CD4-positive, CD25-positive, alpha-beta regulatory T cell (primary cell): ENCODE results near the gene CHRM4. TPM values are rescaled to one million over a fixed set of nuclear protein-coding genes. Genes with fewer than 3 reads are reported as not detected.

Experiments
- ATAC-seq, 2 donors: fragments of 150-1000 bp; cut with Tn5 transposase; one replicate each; pipeline ENCODE4 v1.10.0; 2021; ENCODE audit warnings: low read depth in 2 of 2, moderate number of reproducible peaks in 2 of 2, moderate library complexity in 1 of 2
- DNase-seq, 3 donors: peaks; one replicate each; pipeline versions ENCODE4 v3.0.0 to v3.0.0-alpha.2; 2012 to 2022; ENCODE audit warnings: mixed read lengths in 1 of 3
- H3K27ac ChIP-seq: one replicate; pipeline ENCODE4 v1.7.0; 2013; ENCODE audit warnings: mild to moderate bottlenecking, low read length; ENCODE audit not compliant: insufficient read depth, poor library complexity, severe bottlenecking
- H3K27me3 ChIP-seq: one replicate; pipeline ENCODE4 v1.7.0; 2013; ENCODE audit warnings: low read length; ENCODE audit not compliant: control insufficient read depth, insufficient read depth
- H3K36me3 ChIP-seq: one replicate; pipeline ENCODE4 v1.7.0; 2013; ENCODE audit warnings: mild to moderate bottlenecking, low read length, moderate library complexity; ENCODE audit not compliant: control insufficient read depth, insufficient read depth
- H3K4me1 ChIP-seq: 2 replicates; pipeline ENCODE4 v1.7.0; 2013; ENCODE audit warnings: mild to moderate bottlenecking, low read length; ENCODE audit not compliant: insufficient read depth, control insufficient read depth, poor library complexity, severe bottlenecking
- H3K4me3 ChIP-seq: one replicate; pipeline ENCODE4 v1.7.0; 2013; ENCODE audit warnings: low read depth, mild to moderate bottlenecking, low read length, moderate library complexity
- H3K9me3 ChIP-seq, 2 experiments: 1 replicate in 1 of 2; 2 replicates in 1 of 2; pipeline ENCODE4 v1.7.0; 2013; ENCODE audit warnings: low read length in 2 of 2, mild to moderate bottlenecking in 1 of 2, moderate library complexity in 1 of 2; ENCODE audit not compliant: control insufficient read depth in 2 of 2
- H3K27ac Mint-ChIP-seq, 3 donors: one replicate each; pipeline ENCODE4 v1.8.0; 2020 to 2022; ENCODE audit warnings: mild to moderate bottlenecking in 3 of 3, mixed read lengths in 3 of 3, moderate library complexity in 2 of 3
- H3K27me3 Mint-ChIP-seq: one replicate; pipeline ENCODE4 v1.8.0; 2022; ENCODE audit warnings: mild to moderate bottlenecking, mixed read lengths
- H3K36me3 Mint-ChIP-seq: one replicate; pipeline ENCODE4 v1.8.0; 2020; ENCODE audit warnings: mixed read lengths
- H3K4me1 Mint-ChIP-seq, 4 donors: one replicate each; pipeline ENCODE4 v1.8.0; 2020 to 2022; ENCODE audit warnings: mixed read lengths in 4 of 4, mild to moderate bottlenecking in 1 of 4
- H3K4me3 Mint-ChIP-seq, 4 donors: one replicate each; pipeline ENCODE4 v1.8.0; 2020 to 2022; ENCODE audit warnings: mild to moderate bottlenecking in 4 of 4, mixed read lengths in 4 of 4, moderate library complexity in 3 of 4
- H3K9me3 Mint-ChIP-seq, 7 donors: one replicate each; pipeline ENCODE4 v1.8.0; 2020 to 2022; ENCODE audit warnings: mixed read lengths in 7 of 7, mild to moderate bottlenecking in 3 of 7, moderate library complexity in 2 of 7
- polyA plus RNA-seq, 4 donors: library from polyadenylated mRNA; unstranded; fragments of 300-500 nt; fragmentation: Illumina TruSeq; gene quantifications; one replicate each; pipeline ENCODE4 v1.2.3, GENCODE V29; 2021
- total RNA-seq: library from RNA; stranded (reverse); gene quantifications from one replicate; pipeline ENCODE4 v1.2.3, GENCODE V29; 2022

The CHRM4 gene
- total and polyA plus RNA-seq, 5 donors from 2014 or later: 0.15 to 2.8 (median 0.98) TPM; not detected in 1

GRCh38 chr11:46356924-46357482 lies 34.6 kb downstream of the CHRM4 start:
- H3K36me3 Mint-ChIP-seq: peaks cover 13% of the 10 kb centered on the region
- no peaks in the 10 kb centered on the region for H3K9me3 ChIP-seq
- H3K4me3 Mint-ChIP-seq: peak overlapping the region in 2 of 4 donors; percentile 1 to 85
- no peaks in the 10 kb centered on the region for H3K27me3 ChIP-seq
- H3K27ac ChIP-seq: peak overlapping the region; percentile 23
- H3K9me3 Mint-ChIP-seq: no peaks in the 10 kb centered on the region
- no peak for DNase-seq
- H3K36me3 ChIP-seq: peaks cover 13% of the 10 kb centered on the region
- H3K4me3 ChIP-seq: no peak overlapping the region
- peaks cover 75% of the 10 kb centered on the region for H3K4me1 ChIP-seq
- H3K27ac Mint-ChIP-seq: peak overlapping the region; percentile 46 to 75 (median 70)
- peaks cover 25 to 82% (median 48%) of the 10 kb centered on the region in 4 donors for H3K4me1 Mint-ChIP-seq
- no peak for ATAC-seq
- H3K27me3 Mint-ChIP-seq: no peaks in the 10 kb centered on the region

GRCh38 chr11:46353698-46354097 lies 37.9 kb downstream of the CHRM4 start:
- peak overlapping the region; percentile 80 to 93 (median 89) for H3K4me3 Mint-ChIP-seq
- DNase-seq: no peak
- H3K27me3 Mint-ChIP-seq: peaks cover 4% of the 10 kb centered on the region
- H3K4me3 ChIP-seq: peak overlapping the region; percentile 53
- H3K36me3 Mint-ChIP-seq: peaks cover 22% of the 10 kb centered on the region
- no peaks in the 10 kb centered on the region for H3K9me3 Mint-ChIP-seq
- H3K27me3 ChIP-seq: no peaks in the 10 kb centered on the region
- H3K27ac Mint-ChIP-seq: peak overlapping the region; percentile 87 to 97 (median 95)
- H3K4me1 ChIP-seq: peaks cover 92% of the 10 kb centered on the region
- no peak for ATAC-seq
- peaks cover 21% of the 10 kb centered on the region for H3K36me3 ChIP-seq
- peak overlapping the region; percentile 75 for H3K27ac ChIP-seq
- H3K9me3 ChIP-seq: no peaks in the 10 kb centered on the region
- H3K4me1 Mint-ChIP-seq: peaks cover 19 to 94% (median 53%) of the 10 kb centered on the region in 4 donors

GRCh38 chr11:46352063-46352841 lies 39.3 kb downstream of the CHRM4 start:
- H3K9me3 Mint-ChIP-seq: no peaks in the 10 kb centered on the region

GRCh38 chr11:46351606-46352005 lies 40.0 kb downstream of the CHRM4 start:
- DNase-seq: no peak
- H3K4me3 ChIP-seq: peak overlapping the region; percentile 65

More at GRCh38 chr11:46352063-46352841, 39.3 kb downstream of the CHRM4 start:
- Mint-ChIP-seq H3K4me3 (peak overlapping the region; percentile 80 to 95 (median 89)), H3K27me3 (peaks cover 11% of the 10 kb centered on the region), H3K36me3 (peaks cover 22% of the 10 kb centered on the region), H3K4me1 (peaks cover 15 to 81% (median 47%) of the 10 kb centered on the region in 4 donors), H3K27ac (peak overlapping the region; percentile 87 to 97 (median 95))
- DNase-seq (peak; percentile 71 to 86 (median 73)), ATAC-seq (peak; percentile 52 to 60)
- Histone ChIP-seq H3K9me3 (no peaks in the 10 kb centered on the region), H3K36me3 (peaks cover 21% of the 10 kb centered on the region), H3K27me3 (no peaks in the 10 kb centered on the region), H3K4me1 (peaks cover 86% of the 10 kb centered on the region), H3K4me3 (peak overlapping the region; percentile 65), H3K27ac (peak overlapping the region; percentile 75)

GRCh38 chr11:46351148-46351547 lies 40.4 kb downstream of the CHRM4 start:
- Histone ChIP-seq H3K4me1 (peaks cover 85% of the 10 kb centered on the region), H3K9me3 (no peaks in the 10 kb centered on the region), H3K4me3 (peak overlapping the region; percentile 65), H3K27ac (peak overlapping the region; percentile 75), H3K27me3 (no peaks in the 10 kb centered on the region), H3K36me3 (peaks cover 15% of the 10 kb centered on the region)
- DNase-seq (no peak), ATAC-seq (no peak)
- Mint-ChIP-seq H3K36me3 (peaks cover 18% of the 10 kb centered on the region), H3K27me3 (peaks cover 17% of the 10 kb centered on the region), H3K4me3 (peak overlapping the region; percentile 80 to 95 (median 89)), H3K27ac (peak overlapping the region; percentile 81 to 97 (median 87)), H3K9me3 (no peaks in the 10 kb centered on the region), H3K4me1 (peaks cover 7 to 79% (median 45%) of the 10 kb centered on the region in 4 donors)

More at GRCh38 chr11:46351606-46352005, 40.0 kb downstream of the CHRM4 start:
- Mint-ChIP-seq H3K27ac (peak overlapping the region; percentile 81 to 97 (median 87)), H3K4me1 (peaks cover 11 to 79% (median 46%) of the 10 kb centered on the region in 4 donors), H3K36me3 (peaks cover 22% of the 10 kb centered on the region), H3K9me3 (no peaks in the 10 kb centered on the region), H3K27me3 (peaks cover 15% of the 10 kb centered on the region), H3K4me3 (peak overlapping the region; percentile 80 to 95 (median 89))
- Histone ChIP-seq H3K4me1 (peaks cover 84% of the 10 kb centered on the region), H3K36me3 (peaks cover 17% of the 10 kb centered on the region), H3K9me3 (no peaks in the 10 kb centered on the region), H3K27me3 (no peaks in the 10 kb centered on the region), H3K27ac (peak overlapping the region; percentile 75)
- no peak for ATAC-seq

GRCh38 chr11:46350695-46351094 lies 40.9 kb downstream of the CHRM4 start:
- Mint-ChIP-seq H3K9me3 (no peaks in the 10 kb centered on the region), H3K27ac (peak overlapping the region; percentile 81 to 97 (median 88)), H3K27me3 (peaks cover 17% of the 10 kb centered on the region), H3K4me3 (peak overlapping the region in 3 of 4 donors; percentile 80 to 95 (median 87)), H3K4me1 (peaks cover 7 to 80% (median 44%) of the 10 kb centered on the region in 4 donors), H3K36me3 (peaks cover 18% of the 10 kb centered on the region)
- peaks cover 86% of the 10 kb centered on the region for H3K4me1 ChIP-seq
- ATAC-seq (no peak), DNase-seq (no peak)
- H3K27me3 ChIP-seq: no peaks in the 10 kb centered on the region
- peaks cover 15% of the 10 kb centered on the region for H3K36me3 ChIP-seq
- peak overlapping the region; percentile 61 for H3K27ac ChIP-seq
- no peaks in the 10 kb centered on the region for H3K9me3 ChIP-seq
- no peak overlapping the region for H3K4me3 ChIP-seq

- H3K4me3 Mint-ChIP-seq: peak overlapping the region; percentile 92 to 99 (median 96)
- DNase-seq: peak; percentile 34 to 87 (median 53)
- Histone ChIP-seq H3K36me3 (peaks cover 9% of the 10 kb centered on the region), H3K4me3 (peak overlapping the region; percentile 92), H3K9me3 (no peaks in the 10 kb centered on the region), H3K4me1 (peaks cover 82% of the 10 kb centered on the region), H3K27me3 (no peaks in the 10 kb centered on the region), H3K27ac (peak overlapping the region; percentile 73)
- peak; percentile 25 to 32 for ATAC-seq
- peaks cover 17% of the 10 kb centered on the region for H3K27me3 Mint-ChIP-seq
- H3K36me3 Mint-ChIP-seq: peaks cover 13% of the 10 kb centered on the region
- H3K4me1 Mint-ChIP-seq: peaks cover 7 to 83% (median 52%) of the 10 kb centered on the region in 4 donors
- peaks cover 0 to 2% (median 0%) of the 10 kb centered on the region in 7 donors for H3K9me3 Mint-ChIP-seq
- H3K27ac Mint-ChIP-seq: peak overlapping the region; percentile 88 to 97 (median 92)
Observed at GRCh38 chr11:46348566-46349401, 42.8 kb downstream of the CHRM4 start.
